PC-3 (cell line): ENCODE data around the gene CLRN1. TPM values are rescaled to one million over a fixed set of nuclear protein-coding genes. Genes with fewer than 3 reads are reported as not detected.

Experiments used
- ATAC-seq: fragments of 200-7000 bp; cut with Tn5 transposase; 2 replicates; pipeline ENCODE4 v1.9.1; 2020; ENCODE audit warnings: mild to moderate bottlenecking, moderate library complexity
- BruUV-seq: library from RNA; stranded (reverse); fragments of 400-500 nt; replicated peaks from 2 replicates; lab custom pipeline; 2021; lab: Mats Ljungman, UMichigan
- CTCF ChIA-PET: fragments of 300-600 bp; sonication (Branson Sonifier 250); formaldehyde crosslinking; loops from one replicate; lab custom pipeline; 2022; ENCODE audit warnings: antibody characterized with exemption; lab: Charles Lee
- POLR2A ChIA-PET: fragments of 300-600 bp; sonication (Branson Sonifier 250); formaldehyde crosslinking; loops from one replicate; lab custom pipeline; 2022; ENCODE audit warnings: antibody characterized with exemption; ENCODE audit not compliant: unreplicated experiment; lab: Charles Lee
- DNase-seq: peaks from one replicate; pipeline ENCODE4 v3.0.0-alpha.2; 2015
- H2AFZ ChIP-seq: fragments of 300-600 bp; sonication (generic); 2 replicates; pipeline ENCODE4 v1.6.0; 2016; ENCODE audit warnings: antibody characterized with exemption, low read length
- H3F3A ChIP-seq: fragments of 300-600 bp; sonication (generic); one replicate; pipeline ENCODE4 v1.6.0; 2017; ENCODE audit warnings: antibody characterized with exemption, low read length, control low read depth, mild to moderate bottlenecking; ENCODE audit not compliant: unreplicated experiment
- H3K27ac ChIP-seq: fragments of 300-600 bp; sonication (generic); 2 replicates; pipeline ENCODE4 v1.5.1; 2016; ENCODE audit warnings: mild to moderate bottlenecking, low read length
- H3K27me3 ChIP-seq: fragments of 300-600 bp; sonication (generic); 2 replicates; pipeline ENCODE4 v1.6.1; 2016; ENCODE audit warnings: low read length, mixed read lengths
- H3K36me3 ChIP-seq: fragments of 300-600 bp; sonication (generic); 2 replicates; pipeline ENCODE4 v1.6.1; 2016; ENCODE audit warnings: low read depth, mixed run types, low read length, mixed read lengths
- H3K4me1 ChIP-seq: fragments of 300-600 bp; sonication (generic); 2 replicates; pipeline ENCODE4 v1.5.1; 2016; ENCODE audit warnings: low read length; ENCODE audit not compliant: insufficient read depth
- H3K4me2 ChIP-seq: fragments of 300-600 bp; sonication (generic); 2 replicates; pipeline ENCODE4 v1.6.0; 2016; ENCODE audit warnings: low read length
- H3K4me3 ChIP-seq: fragments of 300-600 bp; sonication (generic); 2 replicates; pipeline ENCODE4 v1.5.1; 2016; ENCODE audit warnings: mild to moderate bottlenecking, low read length, mixed read lengths
- H3K79me2 ChIP-seq: fragments of 300-600 bp; sonication (generic); 2 replicates; pipeline ENCODE4 v1.6.1; 2017; ENCODE audit warnings: low read length, mixed read lengths
- H3K9ac ChIP-seq: fragments of 300-600 bp; sonication (generic); 2 replicates; pipeline ENCODE4 v1.6.0; 2016; ENCODE audit warnings: mild to moderate bottlenecking, low read length
- H3K9me2 ChIP-seq: fragments of 300-600 bp; sonication (generic); replicated peaks from 2 replicates; pipeline ENCODE4 v1.6.1; 2016; ENCODE audit warnings: mixed run types, low read length, mixed read lengths
- H3K9me3 ChIP-seq: fragments of 300-600 bp; sonication (generic); 2 replicates; pipeline ENCODE4 v1.6.1; 2016; ENCODE audit warnings: low read length, mixed read lengths
- H4K20me1 ChIP-seq: fragments of 300-600 bp; sonication (generic); 2 replicates; pipeline ENCODE4 v1.6.1; 2016; ENCODE audit warnings: low read length, mixed read lengths
- CTCF ChIP-seq: fragments of 300-600 bp; sonication (generic); conservative IDR thresholded peaks from 2 replicates; pipeline ENCODE4 v1.5.1; 2017; ENCODE audit warnings: antibody characterized with exemption, low read depth, mild to moderate bottlenecking, low read length
- EZH2 ChIP-seq: fragments of 300-600 bp; sonication (generic); IDR thresholded peaks from one replicate; pipeline ENCODE4 v1.6.1; 2017; ENCODE audit warnings: antibody characterized with exemption, mild to moderate bottlenecking, low read length; ENCODE audit not compliant: unreplicated experiment
- EZH2phosphoT487 ChIP-seq: fragments of 300-600 bp; sonication (generic); IDR thresholded peaks from 2 replicates; pipeline ENCODE4 v1.6.1; 2018; ENCODE audit warnings: mild to moderate bottlenecking, antibody characterized with exemption, low read length, borderline replicate concordance
- intact Hi-C: fragments of 100-400 bp; cut with micrococcal nuclease; formaldehyde crosslinking; loops from 2 replicates; pipeline ENCODE4 v1.9.0; 2023
- total RNA-seq: library from RNA; depleted of rRNA; stranded (reverse); fragments of >200 nt; gene quantifications from 2 replicates; pipeline ENCODE4 v1.2.3, GENCODE V29; 2014

CLRN1 gene
- total RNA-seq, 1 experiment from 2014 or later, result not detected

GRCh38 chr3:150951923-150952322 is 20.6 kb downstream of the CLRN1 start:
- H3K9me3 ChIP-seq, result no peaks in the 10 kb centered on the region
- no peaks in the 10 kb centered on the region for H3K36me3 ChIP-seq
- BruUV-seq, result no TSS peak

GRCh38 chr3:150945226-150946032 is 27.1 kb downstream of the CLRN1 start:
- TF ChIP-seq EZH2, result no peak
- no peak for TF ChIP-seq CTCF
- TF ChIP-seq EZH2phosphoT487, result no peak
- Histone ChIP-seq H3K27me3 (peaks cover 54% of the 10 kb centered on the region), H4K20me1 (no peaks in the 10 kb centered on the region), H3K79me2 (no peaks in the 10 kb centered on the region), H3F3A (no peaks in the 10 kb centered on the region), H3K9ac (no peak overlapping the region), H3K9me3 (no peaks in the 10 kb centered on the region), H3K9me2 (no peaks in the 10 kb centered on the region), H3K4me3 (no peak overlapping the region), H3K27ac (no peak overlapping the region), H3K4me2 (no peak overlapping the region), H2AFZ (no peak overlapping the region), H3K4me1 (no peaks in the 10 kb centered on the region), H3K36me3 (no peaks in the 10 kb centered on the region)
- no TSS peak for BruUV-seq
- intact Hi-C loops, result no loop called here
- DNase-seq (peak; percentile 25), ATAC-seq (no peak)
- ChIA-PET CTCF (no interaction called here), POLR2A (no interaction called here)

More at GRCh38 chr3:150951923-150952322, 20.6 kb downstream of the CLRN1 start:
- no peak overlapping the region for H3K9ac ChIP-seq
- CTCF ChIA-PET, result no interaction called here
- H3K79me2 ChIP-seq, result no peaks in the 10 kb centered on the region
- intact Hi-C loops, result no loop called here
- H3K27ac ChIP-seq, result no peak overlapping the region
- no peaks in the 10 kb centered on the region for H3F3A ChIP-seq
- H3K9me2 ChIP-seq, result no peaks in the 10 kb centered on the region
- ATAC-seq (no peak), DNase-seq (no peak)
- H2AFZ ChIP-seq, result no peak overlapping the region
- no peak overlapping the region for H3K4me2 ChIP-seq
- no peaks in the 10 kb centered on the region for H4K20me1 ChIP-seq
- no peak for TF ChIP-seq EZH2
- TF ChIP-seq EZH2phosphoT487, result no peak
- no peak for TF ChIP-seq CTCF
- POLR2A ChIA-PET, result no interaction called here
- no peak overlapping the region for H3K4me3 ChIP-seq
- H3K27me3 ChIP-seq, result peaks cover 74% of the 10 kb centered on the region
- no peaks in the 10 kb centered on the region for H3K4me1 ChIP-seq

- Histone ChIP-seq H3K79me2 (no peaks in the 10 kb centered on the region), H3K36me3 (no peaks in the 10 kb centered on the region), H3K4me2 (no peak overlapping the region), H3K9ac (no peak overlapping the region), H3K9me3 (no peaks in the 10 kb centered on the region), H3F3A (no peaks in the 10 kb centered on the region), H2AFZ (no peak overlapping the region), H4K20me1 (no peaks in the 10 kb centered on the region), H3K27ac (no peak overlapping the region), H3K9me2 (no peaks in the 10 kb centered on the region), H3K27me3 (peaks cover 67% of the 10 kb centered on the region), H3K4me1 (no peaks in the 10 kb centered on the region), H3K4me3 (no peak overlapping the region)
- intact Hi-C loops, result no loop called here
- ChIA-PET CTCF (no interaction called here), POLR2A (no interaction called here)
- ATAC-seq (no peak), DNase-seq (no peak)
- TF ChIP-seq CTCF (no peak), EZH2 (no peak), EZH2phosphoT487 (no peak)
- BruUV-seq, result no TSS peak
These were observed 30.3 kb downstream of the CLRN1 start for GRCh38 chr3:150942221-150942620.
